Gastroesophageal sphincter (tissue), 3 donors: ENCODE measurements around the gene ENPEP.

Source experiments
- CTCF ChIP-seq, 4 experiments: fragments of 200-600 bp in 2 of 4; fragments of 450-650 bp in 2 of 4; sonication (generic) in 1 of 4; IDR thresholded peaks; one replicate each; pipeline ENCODE4 v1.5.1; 2017 to 2019; ENCODE audit warnings: antibody characterized with exemption in 4 of 4, mild to moderate bottlenecking in 2 of 4, moderate library complexity in 2 of 4
- EP300 ChIP-seq: sonication (generic); formaldehyde crosslinking; IDR thresholded peaks from one replicate; pipeline ENCODE4 v1.6.1; 2017; ENCODE audit warnings: antibody characterized with exemption, mild to moderate bottlenecking
- POLR2AphosphoS5 ChIP-seq: sonication (generic); formaldehyde crosslinking; IDR thresholded peaks from one replicate; pipeline ENCODE4 v1.6.1; 2017; ENCODE audit warnings: antibody characterized with exemption

- no peak for TF ChIP-seq CTCF (IDR thresholded peaks at IDR 0.05)
- no peak for TF ChIP-seq EP300
- TF ChIP-seq POLR2AphosphoS5 = no peak
Observed at GRCh38 chr4:110480031-110480549, 4.1 kb downstream of the ENPEP start.
